Upper lobe of left lung (tissue), 6 donors: ENCODE data around the gene RACGAP1. TPM values are rescaled to one million over a fixed set of nuclear protein-coding genes. Genes with fewer than 3 reads are reported as not detected.

Experiments used
- ATAC-seq, 2 donors: fragments of 200-7000 bp; cut with Tn5 transposase; one replicate each; pipeline ENCODE4 v1.9.1; 2022; ENCODE audit warnings: mild to moderate bottlenecking in 2 of 2, moderate library complexity in 2 of 2; ENCODE audit not compliant: low FRiP score in 2 of 2
- DNase-seq, 2 donors: peaks; one replicate each; pipeline ENCODE4 v3.0.0-alpha.2; 2019 to 2020
- H3K27ac ChIP-seq, 4 donors: fragments of 200-600 bp; sonication (generic); one replicate each; pipeline ENCODE4 v1.5.1; 2016 to 2019
- H3K27me3 ChIP-seq, 4 donors: fragments of 200-600 bp; sonication (generic); one replicate each; pipeline ENCODE4 v1.5.1; 2017 to 2019
- H3K36me3 ChIP-seq, 4 donors: fragments of 200-600 bp; sonication (generic); one replicate each; pipeline ENCODE4 v1.5.1; 2016 to 2019
- H3K4me1 ChIP-seq, 4 donors: fragments of 200-600 bp; sonication (generic); one replicate each; pipeline ENCODE4 v1.5.1; 2018 to 2019
- H3K4me3 ChIP-seq, 4 donors: fragments of 200-600 bp; sonication (generic); one replicate each; pipeline ENCODE4 v1.5.1; 2017 to 2019; ENCODE audit warnings: mild to moderate bottlenecking in 2 of 4, moderate library complexity in 1 of 4
- H3K9me3 ChIP-seq, 4 donors: fragments of 200-600 bp; sonication (generic); one replicate each; pipeline ENCODE4 v1.5.1; 2018 to 2019
- CTCF ChIP-seq, 6 experiments: fragments of 450-650 bp in 4 of 6; fragments of 200-600 bp in 2 of 6; sonication (generic) in 2 of 6; IDR thresholded peaks; one replicate each; pipeline ENCODE4 v1.5.1; 2016 to 2019; ENCODE audit warnings: antibody characterized with exemption in 6 of 6
- EP300 ChIP-seq, 4 donors: sonication (generic); formaldehyde crosslinking; IDR thresholded peaks; one replicate each; pipeline ENCODE4 v1.5.1; 2017; ENCODE audit warnings: antibody characterized with exemption in 4 of 4, control low read depth in 2 of 4
- POLR2A ChIP-seq, 4 donors: fragments of 450-650 bp; IDR thresholded peaks; one replicate each; pipeline ENCODE4 v1.5.1; 2016 to 2017; ENCODE audit warnings: antibody characterized with exemption in 4 of 4, mild to moderate bottlenecking in 2 of 4
- POLR2AphosphoS5 ChIP-seq, 2 donors: sonication (generic); formaldehyde crosslinking; IDR thresholded peaks; one replicate each; pipeline ENCODE4 v1.5.1; 2017; ENCODE audit warnings: antibody characterized with exemption in 2 of 2
- WGBS, 2 donors: methylation state at CpG; one replicate each; pipeline ENCODE4 v1.1.5; 2017 to 2018; 5-methylcytosine and 5-hydroxymethylcytosine counted together
- total RNA-seq, 6 donors: library from RNA; depleted of rRNA in 4 of 6; stranded (reverse); fragments of >200 nt in 4 of 6; gene quantifications; one replicate each; pipeline versions ENCODE4 v1.1.0 to v1.2.1, GENCODE V29; 2016 to 2021
- donor health status: DM: no; HTN: no; CAD: no; lungs with moderate emphysema.
- donor health status: DM: no; HTN: yes; CAD: no; lungs with severe emphysema.

RACGAP1 gene
- total RNA-seq, 6 donors from 2014 or later: 10.3 to 22.4 (median 18.4) TPM

- DNase-seq: peak in 1 of 2 donors; percentile 84
- H3K9me3 ChIP-seq: no peaks in the 10 kb centered on the region
- WGBS, 2 donors: 37 to 39% methylated on average over 9 of the region's 9 CpGs
These were observed 45.2 kb upstream of the RACGAP1 start for GRCh38 chr12:50070314-50071060.

GRCh38 chr12:50069539-50069938 lies 44.2 kb upstream of the RACGAP1 start:
- no peaks in the 10 kb centered on the region for H3K9me3 ChIP-seq
- H3K27ac ChIP-seq: no peak overlapping the region
- no peaks in the 10 kb centered on the region for H3K36me3 ChIP-seq
- no peak overlapping the region for H3K4me3 ChIP-seq
- no peak for DNase-seq
- 87 to 93% methylated on average over 3 of the region's 3 CpGs for WGBS, 2 donors
- no peak for ATAC-seq
- H3K4me1 ChIP-seq: peaks cover 0 to 8% (median 7%) of the 10 kb centered on the region in 4 donors
- TF ChIP-seq POLR2A (IDR thresholded peaks at IDR 0.05) (no peak), EP300 (IDR thresholded peaks at IDR 0.05) (no peak), POLR2AphosphoS5 (IDR thresholded peaks at IDR 0.05) (no peak), CTCF (IDR thresholded peaks at IDR 0.05) (no peak)
- no peaks in the 10 kb centered on the region for H3K27me3 ChIP-seq

More at GRCh38 chr12:50070314-50071060, 45.2 kb upstream of the RACGAP1 start:
- TF ChIP-seq CTCF (IDR thresholded peaks at IDR 0.05): peak; percentile 87 to 97 (median 94)
- TF ChIP-seq EP300 (IDR thresholded peaks at IDR 0.05): no peak
- Histone ChIP-seq H3K4me1 (peaks cover 0 to 13% (median 9%) of the 10 kb centered on the region in 4 donors), H3K4me3 (no peak overlapping the region), H3K27ac (peak overlapping the region in 1 of 4 donors; percentile 23), H3K36me3 (no peaks in the 10 kb centered on the region), H3K27me3 (no peaks in the 10 kb centered on the region)
- ATAC-seq: peak; percentile 86 to 90

GRCh38 chr12:50069069-50069468 lies 43.8 kb upstream of the RACGAP1 start:
- H3K27me3 ChIP-seq: no peaks in the 10 kb centered on the region
- H3K27ac ChIP-seq: no peak overlapping the region
- DNase-seq (no peak), ATAC-seq (no peak)
- WGBS, 2 donors: 91% methylated on average over 5 of the region's 5 CpGs
- no peak overlapping the region for H3K4me3 ChIP-seq
- peaks cover 0 to 8% (median 7%) of the 10 kb centered on the region in 4 donors for H3K4me1 ChIP-seq
- TF ChIP-seq EP300 (IDR thresholded peaks at IDR 0.05) (no peak), POLR2AphosphoS5 (IDR thresholded peaks at IDR 0.05) (no peak)
- no peaks in the 10 kb centered on the region for H3K9me3 ChIP-seq
- no peaks in the 10 kb centered on the region for H3K36me3 ChIP-seq

- 43 to 66% methylated on average over 5 of the region's 5 CpGs for WGBS, 2 donors
- Histone ChIP-seq H3K27ac (no peak overlapping the region), H3K36me3 (no peaks in the 10 kb centered on the region), H3K27me3 (no peaks in the 10 kb centered on the region), H3K4me1 (peaks cover 0 to 8% (median 7%) of the 10 kb centered on the region in 4 donors), H3K9me3 (no peaks in the 10 kb centered on the region), H3K4me3 (no peak overlapping the region)
- ATAC-seq: peak in 1 of 2 donors; percentile 25
- DNase-seq: no peak
- TF ChIP-seq POLR2A (IDR thresholded peaks at IDR 0.05) (no peak), POLR2AphosphoS5 (IDR thresholded peaks at IDR 0.05) (no peak), CTCF (IDR thresholded peaks at IDR 0.05) (no peak), EP300 (IDR thresholded peaks at IDR 0.05) (no peak)
These were observed 41.1 kb upstream of the RACGAP1 start for GRCh38 chr12:50066402-50066801.

- Histone ChIP-seq H3K9me3 (no peaks in the 10 kb centered on the region), H3K4me1 (peaks cover 0 to 8% (median 6%) of the 10 kb centered on the region in 4 donors), H3K27ac (no peak overlapping the region), H3K27me3 (no peaks in the 10 kb centered on the region), H3K36me3 (no peaks in the 10 kb centered on the region), H3K4me3 (no peak overlapping the region)
- TF ChIP-seq POLR2A (IDR thresholded peaks at IDR 0.05): no peak
- TF ChIP-seq EP300 (IDR thresholded peaks at IDR 0.05): no peak
- TF ChIP-seq CTCF (IDR thresholded peaks at IDR 0.05): no peak
- TF ChIP-seq POLR2AphosphoS5 (IDR thresholded peaks at IDR 0.05): no peak
- no peak for ATAC-seq
- no peak for DNase-seq
- 65 to 92% methylated on average over 1 to 3 of the region's 3 CpGs for WGBS, 2 donors
These were observed 40.5 kb upstream of the RACGAP1 start for GRCh38 chr12:50065726-50066310.
